GM19452 (cell line): ENCODE data around the gene CETP.
"Not testable (repeated sequence)": the region's sequence is repeated elsewhere in the genome, so short reads cannot be mapped to it uniquely, and the experiment has no call there.

ENCODE experiments used
- ATAC-seq: cut with Tn5 transposase; IDR thresholded peaks from one replicate; pipeline ENCODE4 v1.9.1; 2021; ENCODE audit not compliant: unreplicated experiment

The CETP gene

DNA sequence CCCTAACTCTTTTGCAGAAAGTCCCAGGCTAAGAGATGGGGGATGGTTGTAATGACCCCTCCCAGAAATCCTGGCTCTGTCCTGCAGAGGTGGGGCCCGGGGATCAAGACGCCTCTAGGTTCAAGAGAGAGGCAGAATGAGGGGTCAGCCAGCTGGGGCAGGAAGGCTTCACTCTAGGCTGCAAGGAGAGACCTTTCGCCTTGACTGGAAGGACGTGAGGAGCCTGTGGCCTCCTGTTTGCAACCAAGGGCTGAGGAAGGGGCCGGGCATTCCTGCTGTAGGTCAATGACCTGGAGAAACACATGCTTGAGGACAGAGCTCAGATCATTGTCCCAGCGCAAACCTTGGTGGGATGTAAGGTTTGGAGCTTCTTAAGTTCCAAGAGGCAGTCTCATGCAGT is 8.7 kb upstream of the CETP start:
- no peak for ATAC-seq

- ATAC-seq, result no peak
Measured at GRCh38 chr16:56956076-56956475, 5.7 kb upstream of the CETP start.

- no peak for ATAC-seq
Measured at GRCh38 chr16:56956756-56957155, 5.0 kb upstream of the CETP start.

DNA sequence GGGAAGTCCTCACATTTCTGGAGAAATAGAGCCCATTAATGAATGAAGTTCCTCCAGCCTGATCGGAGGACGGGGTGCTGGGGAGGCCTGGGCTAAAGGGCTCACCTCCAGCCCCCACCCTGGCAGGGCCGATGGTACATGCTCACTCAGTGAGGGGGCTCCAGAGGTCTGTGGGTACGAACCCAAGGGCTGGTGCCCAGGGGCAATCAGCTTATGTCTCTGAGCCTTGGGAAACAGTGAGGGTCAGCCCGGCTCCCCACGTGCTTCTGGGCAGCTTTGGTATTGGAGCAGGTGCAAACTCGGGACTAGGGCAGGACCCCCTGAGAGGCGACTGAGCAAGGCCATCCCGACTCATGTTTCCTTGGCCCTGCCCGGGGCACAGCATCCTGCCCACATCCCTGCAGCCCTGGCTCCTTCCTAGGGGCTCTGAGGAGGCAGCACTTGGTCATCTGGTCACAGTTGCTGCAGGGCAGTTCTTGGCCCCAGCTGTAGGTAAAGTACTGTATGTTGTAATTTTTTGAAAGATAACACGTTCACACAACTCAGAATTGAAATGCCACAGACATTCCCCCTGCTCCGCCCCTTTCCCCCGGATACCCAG is 969 bp upstream of the CETP start:
- no peak for ATAC-seq

DNA sequence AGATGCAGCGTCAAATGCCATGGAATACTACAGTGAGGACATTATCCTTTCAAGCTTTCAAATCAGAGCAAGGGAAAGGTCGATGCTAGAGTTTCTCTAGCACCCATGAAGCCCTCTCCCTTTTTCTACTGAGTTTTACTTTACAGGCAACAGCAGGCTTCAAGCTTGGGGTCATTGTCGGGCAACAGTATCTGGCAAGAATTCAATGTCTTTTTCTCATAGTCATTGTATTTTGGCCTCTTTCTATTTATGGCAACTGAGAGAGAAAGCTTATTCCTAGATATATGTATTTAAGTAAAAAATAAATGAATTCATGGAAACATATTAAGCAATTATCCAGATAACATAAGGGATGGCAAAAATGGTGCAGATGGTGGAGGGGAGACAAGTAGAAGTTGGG is 364 bp upstream of the CETP start:
- no peak for ATAC-seq

- ATAC-seq, result peak; percentile 63
Measured at GRCh38 chr16:56964243-56965148, 2.7 kb downstream of the CETP start.

DNA sequence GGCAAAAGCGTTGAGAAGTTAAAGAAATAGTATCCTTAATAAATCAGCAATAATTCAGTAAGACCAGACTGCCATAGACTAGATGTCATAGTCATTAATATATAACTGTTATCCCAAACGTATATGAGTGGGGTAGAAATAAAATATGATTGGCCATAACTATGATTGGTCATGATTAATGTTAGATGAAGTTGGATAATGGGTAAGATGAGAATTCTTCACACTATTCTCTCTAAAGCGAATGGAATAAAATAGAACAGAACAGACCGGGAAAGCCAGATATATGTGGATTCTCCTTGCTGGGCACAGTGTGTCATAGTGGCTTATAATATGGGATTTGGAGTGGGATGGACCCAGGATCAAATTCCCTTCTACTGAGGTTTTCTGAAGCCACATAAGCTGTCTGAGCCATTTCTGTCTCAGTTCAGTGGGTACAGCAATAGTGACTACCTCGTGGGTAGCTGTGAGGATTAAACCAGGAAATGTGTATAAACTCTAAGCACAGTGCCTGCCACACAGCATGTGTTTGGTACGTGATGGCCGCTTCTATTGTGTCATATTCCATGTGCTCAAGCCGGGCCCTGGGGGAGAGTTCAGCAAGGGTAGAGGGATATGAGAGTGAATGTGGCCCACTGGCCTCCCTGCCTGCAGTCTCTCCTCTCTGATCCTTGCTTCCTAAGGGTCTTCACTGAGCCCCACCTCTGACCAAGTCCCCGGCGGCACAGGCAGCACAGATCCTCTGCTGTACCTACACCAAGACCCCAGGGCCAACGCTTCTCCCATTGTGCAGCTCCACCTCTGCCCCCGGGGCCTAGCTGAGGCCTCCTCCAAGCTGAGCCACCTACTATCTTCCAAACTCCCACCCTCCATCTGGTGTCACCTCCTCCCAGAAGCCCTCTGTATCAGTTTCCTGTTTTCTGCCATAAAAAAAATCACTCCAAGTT is 3.7 kb downstream of the CETP start:
- ATAC-seq, result no peak

DNA sequence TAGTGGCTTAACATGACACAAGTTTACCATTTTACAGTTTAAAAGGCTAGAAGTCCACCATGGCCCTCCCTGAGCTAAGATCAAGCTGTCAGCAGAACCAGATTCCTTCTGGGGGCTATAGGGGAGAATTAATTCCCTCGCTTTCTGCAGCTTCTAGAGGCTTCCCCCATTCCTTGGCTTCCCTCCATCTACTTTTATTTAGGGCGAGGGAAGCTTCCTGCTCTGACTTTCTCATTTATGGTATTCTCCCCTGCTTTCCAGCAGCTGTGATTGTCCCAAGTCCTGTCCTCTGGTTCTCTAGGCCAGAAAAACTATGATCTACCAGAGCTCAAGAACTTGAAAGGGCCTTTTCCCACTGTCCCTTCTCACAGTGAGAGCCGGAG is 4.3 kb downstream of the CETP start:
- no peak for ATAC-seq

DNA sequence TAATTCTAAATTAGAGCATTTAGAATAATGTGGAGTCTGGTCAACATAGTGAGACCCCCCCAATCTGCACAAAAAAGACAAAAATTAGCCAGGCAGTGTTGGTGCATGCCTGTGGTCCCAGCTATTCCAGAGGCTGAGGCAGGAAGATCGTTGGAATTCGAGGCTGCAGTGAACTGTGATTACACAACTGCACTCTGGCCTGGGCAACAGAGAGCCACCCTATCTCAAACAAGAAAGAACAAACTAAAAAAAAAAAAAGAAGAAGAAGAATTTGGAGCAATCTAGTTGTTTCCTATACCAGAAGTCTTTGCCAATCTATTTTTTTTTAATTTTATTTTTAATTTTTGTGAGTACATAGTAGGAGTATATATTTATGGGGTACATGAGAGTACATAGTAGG is 6.0 kb downstream of the CETP start:
- ATAC-seq, result no peak

DNA sequence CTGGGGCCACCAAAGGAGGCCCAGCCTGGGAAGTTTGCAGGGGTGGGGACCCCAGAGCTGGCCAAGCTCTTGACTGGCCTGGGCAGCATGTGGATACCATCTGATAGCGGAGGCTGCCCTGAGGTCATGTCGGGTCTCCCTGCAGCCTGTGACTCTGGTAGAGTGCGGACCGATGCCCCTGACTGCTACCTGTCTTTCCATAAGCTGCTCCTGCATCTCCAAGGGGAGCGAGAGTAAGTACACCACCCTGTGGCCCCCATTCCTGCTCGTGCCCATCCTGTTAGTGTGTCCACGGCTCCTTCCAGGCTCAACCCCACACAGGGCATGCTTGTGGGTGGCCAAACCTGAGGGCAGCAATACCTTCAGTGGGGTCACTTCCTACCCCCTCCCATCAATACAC is 8.0 kb downstream of the CETP start:
- no peak for ATAC-seq

GRCh38 chr16:56970934-56971767 is 9.4 kb downstream of the CETP start:
- peak; percentile 81 for ATAC-seq

GRCh38 chr16:56971768-56972043 is 10.0 kb downstream of the CETP start:
- no peak for ATAC-seq

GRCh38 chr16:56972403-56973293 is 10.9 kb downstream of the CETP start:
- ATAC-seq, result no peak

DNA sequence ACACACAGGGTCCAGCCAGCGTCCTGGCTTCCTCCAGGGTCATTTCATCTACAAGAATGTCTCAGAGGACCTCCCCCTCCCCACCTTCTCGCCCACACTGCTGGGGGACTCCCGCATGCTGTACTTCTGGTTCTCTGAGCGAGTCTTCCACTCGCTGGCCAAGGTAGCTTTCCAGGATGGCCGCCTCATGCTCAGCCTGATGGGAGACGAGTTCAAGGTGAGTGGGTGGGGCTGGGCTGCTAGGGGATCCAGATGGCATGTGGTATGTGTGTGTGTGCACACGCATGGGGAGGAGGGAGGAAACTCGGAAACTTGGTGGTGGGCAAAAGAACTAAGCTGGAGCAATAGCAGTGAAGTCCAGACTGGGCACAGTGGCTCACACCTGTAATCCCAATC is 11.5 kb downstream of the CETP start:
- no peak for ATAC-seq

GRCh38 chr16:56973899-56974298 is 12.1 kb downstream of the CETP start:
- not testable (repeated sequence) for ATAC-seq

DNA sequence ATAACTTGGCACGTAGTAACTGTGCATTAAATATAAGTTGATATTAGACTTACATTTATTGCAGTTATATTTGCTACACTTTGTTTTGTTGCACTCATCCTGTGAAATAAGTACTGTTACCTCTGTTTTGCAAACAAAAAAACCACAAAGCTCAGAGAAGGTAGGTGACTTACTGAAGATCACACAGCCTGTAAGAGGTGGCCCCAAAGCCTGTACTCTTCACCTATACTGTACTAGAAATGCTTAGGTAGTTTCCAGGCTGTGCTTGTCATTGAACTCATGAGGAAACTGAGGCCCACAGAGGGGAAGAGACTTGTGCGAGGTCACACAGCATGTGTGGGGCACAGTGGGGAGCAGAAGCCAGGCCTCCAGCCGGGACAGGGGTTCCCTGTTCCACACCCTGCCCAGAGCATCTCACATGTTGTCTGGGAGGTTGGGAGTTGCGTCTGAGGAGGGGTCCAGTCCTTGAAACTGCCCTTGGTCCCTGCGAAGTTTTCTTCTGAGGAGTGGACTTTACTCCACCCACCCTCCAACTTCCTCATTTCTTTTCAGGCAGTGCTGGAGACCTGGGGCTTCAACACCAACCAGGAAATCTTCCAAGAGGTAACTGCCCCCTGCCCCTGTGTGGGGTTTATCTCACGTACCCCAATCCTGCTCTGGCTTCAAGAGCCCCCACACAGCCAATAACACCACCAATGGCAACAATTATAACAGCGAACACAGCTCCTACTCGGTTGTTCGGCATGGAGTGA is 13.0 kb downstream of the CETP start:
- no peak for ATAC-seq

DNA sequence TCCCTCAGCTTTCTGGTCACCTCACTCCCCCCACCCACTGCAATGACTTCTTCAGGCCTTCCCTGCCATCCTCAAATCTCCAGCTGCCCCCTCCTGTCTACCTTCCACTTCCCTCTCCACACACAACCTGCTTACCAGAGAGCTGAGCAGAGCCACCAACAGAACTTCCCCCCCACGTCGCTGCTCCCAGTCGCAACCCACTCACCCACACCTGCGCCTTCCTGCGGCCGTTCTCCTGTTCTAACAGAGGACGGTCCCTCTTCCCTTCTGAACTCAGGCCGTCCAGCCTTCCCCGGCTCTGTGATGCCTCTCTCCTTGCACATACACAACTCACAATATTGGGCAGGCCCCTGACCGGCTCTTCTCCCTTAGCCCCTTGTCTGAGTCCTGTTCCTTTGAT is 14.0 kb downstream of the CETP start:
- no peak for ATAC-seq

DNA sequence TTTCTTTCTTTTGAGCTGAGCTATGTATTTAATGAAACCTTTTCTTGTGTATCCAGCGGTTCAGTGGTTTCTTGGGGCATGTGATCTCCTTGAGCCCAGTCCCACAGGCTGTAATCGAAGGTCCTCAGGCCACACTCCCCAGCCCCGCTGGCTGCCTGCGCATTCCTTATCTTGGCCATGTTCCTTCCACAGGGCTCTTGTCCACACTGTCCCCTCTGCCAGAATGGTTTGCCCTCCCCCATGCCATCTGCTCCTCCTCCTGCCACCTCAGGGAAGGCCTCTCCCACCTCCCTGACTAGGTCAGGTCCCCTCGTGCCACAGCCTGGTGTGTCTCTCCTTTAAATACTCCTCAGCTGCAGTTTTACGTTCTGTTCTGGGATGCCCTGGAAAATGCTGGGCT is 15.5 kb downstream of the CETP start:
- ATAC-seq, result no peak

DNA sequence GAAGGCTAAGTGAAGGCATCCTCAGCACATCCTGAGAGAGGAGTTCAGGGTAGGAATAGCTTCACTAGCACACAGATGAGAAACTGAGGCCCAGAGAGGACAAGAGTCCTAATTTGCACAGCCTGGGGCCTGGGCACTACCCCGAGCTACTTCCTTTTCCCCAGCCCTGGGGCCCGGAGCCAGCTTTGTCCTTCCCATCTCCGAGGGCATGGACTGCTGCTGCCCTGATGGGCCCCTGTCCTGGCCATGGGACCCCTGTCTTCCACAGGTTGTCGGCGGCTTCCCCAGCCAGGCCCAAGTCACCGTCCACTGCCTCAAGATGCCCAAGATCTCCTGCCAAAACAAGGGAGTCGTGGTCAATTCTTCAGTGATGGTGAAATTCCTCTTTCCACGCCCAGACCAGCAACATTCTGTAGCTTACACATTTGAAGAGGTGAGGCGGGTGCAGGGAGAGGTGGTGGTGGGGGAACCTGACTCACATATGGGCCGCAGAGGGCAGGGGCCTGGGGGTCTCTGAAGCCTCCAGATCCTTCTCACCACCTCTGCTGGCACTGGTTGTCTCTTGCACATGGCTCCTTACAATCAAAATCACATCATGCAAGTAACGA is 16.2 kb downstream of the CETP start:
- ATAC-seq, result no peak
